Urothelium cell line (cell line): ENCODE measurements around the gene CDH11.

Experiments used
- DNase-seq: peaks from one replicate; pipeline ENCODE4 v3.0.0; 2011; ENCODE audit warnings: low spot score, mixed read lengths
- FAIRE-seq: peaks from 2 replicates; lab custom pipeline; 2011; peaks lifted over from hg19 to GRCh38; lab: Jason Lieb, UNC

CDH11 gene

GRCh38 chr16:65042438-65043365, 79.2 kb downstream of the CDH11 start:
- no peak for DNase-seq
- no peak for FAIRE-seq

GRCh38 chr16:65041667-65042066, 80.2 kb downstream of the CDH11 start:
- FAIRE-seq (no peak), DNase-seq (no peak)

- FAIRE-seq = no peak
- DNase-seq = no peak
These were observed 83.8 kb downstream of the CDH11 start for GRCh38 chr16:65038100-65038499.

GRCh38 chr16:65037556-65037955, 84.3 kb downstream of the CDH11 start:
- FAIRE-seq (no peak), DNase-seq (no peak)

GRCh38 chr16:65034915-65035314, 86.9 kb downstream of the CDH11 start:
- FAIRE-seq (no peak), DNase-seq (no peak)

GRCh38 chr16:65032387-65032786, 89.5 kb downstream of the CDH11 start:
- FAIRE-seq = no peak
- DNase-seq = no peak

- FAIRE-seq (no peak), DNase-seq (no peak)
These were observed 97.1 kb downstream of the CDH11 start for GRCh38 chr16:65024767-65025178.

- DNase-seq (no peak), FAIRE-seq (no peak)
These were observed 98.1 kb downstream of the CDH11 start for GRCh38 chr16:65023802-65024201.

GRCh38 chr16:65021852-65022595, 99.8 kb downstream of the CDH11 start:
- no peak for DNase-seq
- no peak for FAIRE-seq

- no peak for FAIRE-seq
- no peak for DNase-seq
These were observed 105.1 kb downstream of the CDH11 start for GRCh38 chr16:65016754-65017153.

- FAIRE-seq (no peak), DNase-seq (no peak)
These were observed 106.3 kb downstream of the CDH11 start for GRCh38 chr16:65015599-65015998.

GRCh38 chr16:65012357-65012756, 109.5 kb downstream of the CDH11 start:
- no peak for DNase-seq
- FAIRE-seq = no peak

GRCh38 chr16:65010125-65010524, 111.7 kb downstream of the CDH11 start:
- FAIRE-seq = no peak
- DNase-seq = no peak

- no peak for DNase-seq
- no peak for FAIRE-seq
These were observed 116.2 kb downstream of the CDH11 start for GRCh38 chr16:65005696-65006095.

- no peak for DNase-seq
- no peak for FAIRE-seq
These were observed 117.3 kb downstream of the CDH11 start for GRCh38 chr16:65004570-65004969.

- no peak for FAIRE-seq
These were observed 118.2 kb downstream of the CDH11 start for GRCh38 chr16:65003621-65004020.

GRCh38 chr16:65002265-65002664, 119.6 kb downstream of the CDH11 start:
- FAIRE-seq (no peak), DNase-seq (no peak)

More at GRCh38 chr16:65003621-65004020, 118.2 kb downstream of the CDH11 start:
- no peak for DNase-seq

- FAIRE-seq (no peak), DNase-seq (no peak)
These were observed 121.2 kb downstream of the CDH11 start for GRCh38 chr16:65000654-65001053.

GRCh38 chr16:64997751-64998150, 124.1 kb downstream of the CDH11 start:
- FAIRE-seq (no peak), DNase-seq (no peak)

- FAIRE-seq (no peak), DNase-seq (no peak)
These were observed 124.7 kb downstream of the CDH11 start for GRCh38 chr16:64997121-64997520.

- no peak for DNase-seq
These were observed 125.2 kb downstream of the CDH11 start for GRCh38 chr16:64996641-64997040.

GRCh38 chr16:64993464-64993863, 128.4 kb downstream of the CDH11 start:
- DNase-seq (no peak), FAIRE-seq (no peak)

More at GRCh38 chr16:64996641-64997040, 125.2 kb downstream of the CDH11 start:
- FAIRE-seq = no peak
